ENCODE measurements around the gene RANBP1.

DNA sequence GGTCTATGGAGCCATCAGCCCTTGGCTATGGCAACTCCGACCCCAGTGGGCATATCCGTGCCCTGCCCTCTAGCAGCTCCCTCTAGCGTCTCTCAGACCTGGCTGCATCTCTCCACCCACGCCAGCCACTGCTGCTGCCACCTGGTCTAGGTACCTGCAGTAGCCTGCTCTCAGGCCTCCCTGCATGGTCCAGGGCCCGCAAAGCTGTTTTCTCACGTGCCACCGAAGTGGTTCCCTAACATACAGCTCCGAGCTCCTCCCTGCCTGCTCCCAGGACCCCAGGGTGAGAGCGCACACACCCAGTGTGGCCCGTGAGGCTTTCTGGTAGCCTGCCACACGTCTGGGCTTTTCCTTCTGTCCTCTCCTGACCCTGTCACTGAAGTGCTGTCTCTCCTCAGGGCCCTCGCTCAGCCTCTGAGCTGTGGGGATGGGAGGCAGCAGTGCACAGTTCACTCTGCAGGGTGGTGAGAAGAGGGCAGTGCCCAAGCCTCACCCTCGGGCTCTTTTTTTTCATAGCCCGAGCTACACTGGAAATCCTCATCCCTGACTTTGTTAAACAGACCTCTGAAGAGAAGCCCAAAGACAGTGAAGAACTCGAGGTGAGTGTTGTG is 21.6 kb upstream of the RANBP1 start:
- TF ChIP-seq TCF7 (CRISPR knock-in tag; IDR thresholded peaks at IDR 0.05; ENCODE audit: low read depth) (no peak), ESRRA (CRISPR knock-in tag; IDR thresholded peaks at IDR 0.05; ENCODE audit: borderline replicate concordance) (no peak), NFYB (CRISPR knock-in tag; conservative IDR thresholded peaks at IDR 0.05; ENCODE audit: low read depth) (no peak), FOXJ3 (CRISPR knock-in tag; IDR thresholded peaks at IDR 0.05; ENCODE audit: borderline replicate concordance) (no peak), TEAD4 (CRISPR knock-in tag; IDR thresholded peaks at IDR 0.05) (no peak), ZNF121 (CRISPR knock-in tag; IDR thresholded peaks at IDR 0.05) (no peak), NR2C2 (CRISPR knock-in tag; IDR thresholded peaks at IDR 0.05) (no peak), CBFB (CRISPR knock-in tag; IDR thresholded peaks at IDR 0.05; ENCODE audit: low read depth) (no peak)
- TF ChIP-seq, protein P1, sequence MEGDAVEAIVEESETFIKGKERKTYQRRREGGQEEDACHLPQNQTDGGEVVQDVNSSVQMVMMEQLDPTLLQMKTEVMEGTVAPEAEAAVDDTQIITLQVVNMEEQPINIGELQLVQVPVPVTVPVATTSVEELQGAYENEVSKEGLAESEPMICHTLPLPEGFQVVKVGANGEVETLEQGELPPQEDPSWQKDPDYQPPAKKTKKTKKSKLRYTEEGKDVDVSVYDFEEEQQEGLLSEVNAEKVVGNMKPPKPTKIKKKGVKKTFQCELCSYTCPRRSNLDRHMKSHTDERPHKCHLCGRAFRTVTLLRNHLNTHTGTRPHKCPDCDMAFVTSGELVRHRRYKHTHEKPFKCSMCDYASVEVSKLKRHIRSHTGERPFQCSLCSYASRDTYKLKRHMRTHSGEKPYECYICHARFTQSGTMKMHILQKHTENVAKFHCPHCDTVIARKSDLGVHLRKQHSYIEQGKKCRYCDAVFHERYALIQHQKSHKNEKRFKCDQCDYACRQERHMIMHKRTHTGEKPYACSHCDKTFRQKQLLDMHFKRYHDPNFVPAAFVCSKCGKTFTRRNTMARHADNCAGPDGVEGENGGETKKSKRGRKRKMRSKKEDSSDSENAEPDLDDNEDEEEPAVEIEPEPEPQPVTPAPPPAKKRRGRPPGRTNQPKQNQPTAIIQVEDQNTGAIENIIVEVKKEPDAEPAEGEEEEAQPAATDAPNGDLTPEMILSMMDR (IDR thresholded peaks at IDR 0.05), result no peak
- TF ChIP-seq, protein P2, sequence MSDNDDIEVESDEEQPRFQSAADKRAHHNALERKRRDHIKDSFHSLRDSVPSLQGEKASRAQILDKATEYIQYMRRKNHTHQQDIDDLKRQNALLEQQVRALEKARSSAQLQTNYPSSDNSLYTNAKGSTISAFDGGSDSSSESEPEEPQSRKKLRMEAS (CRISPR knock-in tag; IDR thresholded peaks at IDR 0.05), result no peak
- TF ChIP-seq, protein P3, sequence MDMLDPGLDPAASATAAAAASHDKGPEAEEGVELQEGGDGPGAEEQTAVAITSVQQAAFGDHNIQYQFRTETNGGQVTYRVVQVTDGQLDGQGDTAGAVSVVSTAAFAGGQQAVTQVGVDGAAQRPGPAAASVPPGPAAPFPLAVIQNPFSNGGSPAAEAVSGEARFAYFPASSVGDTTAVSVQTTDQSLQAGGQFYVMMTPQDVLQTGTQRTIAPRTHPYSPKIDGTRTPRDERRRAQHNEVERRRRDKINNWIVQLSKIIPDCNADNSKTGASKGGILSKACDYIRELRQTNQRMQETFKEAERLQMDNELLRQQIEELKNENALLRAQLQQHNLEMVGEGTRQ (CRISPR knock-in tag; IDR thresholded peaks at IDR 0.05), result no peak
- TF ChIP-seq, protein P4, sequence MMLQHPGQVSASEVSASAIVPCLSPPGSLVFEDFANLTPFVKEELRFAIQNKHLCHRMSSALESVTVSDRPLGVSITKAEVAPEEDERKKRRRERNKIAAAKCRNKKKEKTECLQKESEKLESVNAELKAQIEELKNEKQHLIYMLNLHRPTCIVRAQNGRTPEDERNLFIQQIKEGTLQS (CRISPR knock-in tag; conservative IDR thresholded peaks at IDR 0.05), result no peak
- TF ChIP-seq, protein P5, sequence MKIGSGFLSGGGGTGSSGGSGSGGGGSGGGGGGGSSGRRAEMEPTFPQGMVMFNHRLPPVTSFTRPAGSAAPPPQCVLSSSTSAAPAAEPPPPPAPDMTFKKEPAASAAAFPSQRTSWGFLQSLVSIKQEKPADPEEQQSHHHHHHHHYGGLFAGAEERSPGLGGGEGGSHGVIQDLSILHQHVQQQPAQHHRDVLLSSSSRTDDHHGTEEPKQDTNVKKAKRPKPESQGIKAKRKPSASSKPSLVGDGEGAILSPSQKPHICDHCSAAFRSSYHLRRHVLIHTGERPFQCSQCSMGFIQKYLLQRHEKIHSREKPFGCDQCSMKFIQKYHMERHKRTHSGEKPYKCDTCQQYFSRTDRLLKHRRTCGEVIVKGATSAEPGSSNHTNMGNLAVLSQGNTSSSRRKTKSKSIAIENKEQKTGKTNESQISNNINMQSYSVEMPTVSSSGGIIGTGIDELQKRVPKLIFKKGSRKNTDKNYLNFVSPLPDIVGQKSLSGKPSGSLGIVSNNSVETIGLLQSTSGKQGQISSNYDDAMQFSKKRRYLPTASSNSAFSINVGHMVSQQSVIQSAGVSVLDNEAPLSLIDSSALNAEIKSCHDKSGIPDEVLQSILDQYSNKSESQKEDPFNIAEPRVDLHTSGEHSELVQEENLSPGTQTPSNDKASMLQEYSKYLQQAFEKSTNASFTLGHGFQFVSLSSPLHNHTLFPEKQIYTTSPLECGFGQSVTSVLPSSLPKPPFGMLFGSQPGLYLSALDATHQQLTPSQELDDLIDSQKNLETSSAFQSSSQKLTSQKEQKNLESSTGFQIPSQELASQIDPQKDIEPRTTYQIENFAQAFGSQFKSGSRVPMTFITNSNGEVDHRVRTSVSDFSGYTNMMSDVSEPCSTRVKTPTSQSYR (CRISPR knock-in tag; IDR thresholded peaks at IDR 0.05), result no peak
